ENCODE measurements around the gene TTC28. TPM values are rescaled to one million over a fixed set of nuclear protein-coding genes. Genes with fewer than 3 reads are reported as not detected.
"Not testable (repeated sequence)": the region's sequence is repeated elsewhere in the genome, so short reads cannot be mapped to it uniquely, and the experiment has no call there.

The TTC28 gene
- total RNA-seq, 6 experiments from 2014 or later, result 10.8 to 18.9 (median 13.6) TPM

GRCh38 chr22:28619236-28619635, 60.4 kb downstream of the TTC28 start:
- Mint-ChIP-seq H3K4me3 (no peak overlapping the region), H3K9me3 (peaks cover 9% of the 10 kb centered on the region; the same call in 1 of the 2 replicates), H3K36me3 (ENCODE audit: low read depth) (no peaks in the 10 kb centered on the region), H3K27me3 (ENCODE audit: insufficient read depth) (no peaks in the 10 kb centered on the region), H3K4me1 (ENCODE audit: low read depth) (no peaks in the 10 kb centered on the region), H3K27ac (no peak overlapping the region)
- DNase-seq, result no peak
- TF ChIP-seq CTCF (IDR thresholded peaks at IDR 0.05), result no peak

GRCh38 chr22:28615423-28615822, 64.2 kb downstream of the TTC28 start:
- not testable (repeated sequence) for H3K4me1 Mint-ChIP-seq (ENCODE audit: low read depth); DNase-seq; H3K4me3 Mint-ChIP-seq; H3K36me3 Mint-ChIP-seq (ENCODE audit: low read depth); H3K27ac Mint-ChIP-seq; H3K27me3 Mint-ChIP-seq (ENCODE audit: insufficient read depth)
- H3K9me3 Mint-ChIP-seq, result peaks cover 10% of the 10 kb centered on the region; the same call in 1 of the 2 replicates

- Mint-ChIP-seq H3K27ac (no peak overlapping the region), H3K4me1 (ENCODE audit: low read depth) (no peaks in the 10 kb centered on the region), H3K36me3 (ENCODE audit: low read depth) (peaks cover 7% of the 10 kb centered on the region)
Measured at GRCh38 chr22:28609921-28610320, 69.7 kb downstream of the TTC28 start.

GRCh38 chr22:28608546-28608945, 71.1 kb downstream of the TTC28 start:
- Mint-ChIP-seq H3K36me3 (ENCODE audit: low read depth) (peaks cover 7% of the 10 kb centered on the region), H3K4me1 (ENCODE audit: low read depth) (no peaks in the 10 kb centered on the region), H3K4me3 (no peak overlapping the region), H3K27me3 (ENCODE audit: insufficient read depth) (no peaks in the 10 kb centered on the region), H3K27ac (no peak overlapping the region), H3K9me3 (no peaks in the 10 kb centered on the region)
- no peak for DNase-seq
- TF ChIP-seq CTCF (IDR thresholded peaks at IDR 0.05), result no peak

More at GRCh38 chr22:28609921-28610320, 69.7 kb downstream of the TTC28 start:
- Mint-ChIP-seq H3K27me3 (ENCODE audit: insufficient read depth) (no peaks in the 10 kb centered on the region), H3K9me3 (peaks cover 8% of the 10 kb centered on the region; the same call in 1 of the 2 replicates), H3K4me3 (no peak overlapping the region)
- no peak for TF ChIP-seq CTCF (IDR thresholded peaks at IDR 0.05)
- no peak for DNase-seq

- H3K4me1 Mint-ChIP-seq (ENCODE audit: low read depth), result no peaks in the 10 kb centered on the region
- peaks cover 7% of the 10 kb centered on the region for H3K36me3 Mint-ChIP-seq (ENCODE audit: low read depth)
- no peaks in the 10 kb centered on the region for H3K9me3 Mint-ChIP-seq
- H3K4me3 Mint-ChIP-seq, result no peak overlapping the region
- no peak for DNase-seq
- no peak overlapping the region for H3K27ac Mint-ChIP-seq
- TF ChIP-seq CTCF (IDR thresholded peaks at IDR 0.05), result no peak
- no peaks in the 10 kb centered on the region for H3K27me3 Mint-ChIP-seq (ENCODE audit: insufficient read depth)
Measured at GRCh38 chr22:28607795-28608194, 71.8 kb downstream of the TTC28 start.

GRCh38 chr22:28604966-28605761, 74.5 kb downstream of the TTC28 start:
- Mint-ChIP-seq H3K9me3 (no peaks in the 10 kb centered on the region), H3K4me3 (no peak overlapping the region), H3K4me1 (ENCODE audit: low read depth) (no peaks in the 10 kb centered on the region), H3K27me3 (ENCODE audit: insufficient read depth) (no peaks in the 10 kb centered on the region), H3K27ac (no peak overlapping the region), H3K36me3 (ENCODE audit: low read depth) (no peaks in the 10 kb centered on the region)
- DNase-seq, result no peak
- no peak for TF ChIP-seq CTCF (IDR thresholded peaks at IDR 0.05)
